GM12892 (cell line): Measurements from ENCODE around the gene FEM1C.

Experiments used
- POLR2A ChIP-seq: IDR thresholded peaks from 2 replicates; pipeline ENCODE4 v1.6.1; 2011; ENCODE audit warnings: low read depth, low read length, control low read depth
- POLR2AphosphoS5 ChIP-seq: IDR thresholded peaks from 2 replicates; pipeline ENCODE4 v1.6.1; 2011; ENCODE audit warnings: low read depth, low read length, control low read depth
- TAF1 ChIP-seq: IDR thresholded peaks from 2 replicates; pipeline ENCODE4 v1.6.1; 2011; ENCODE audit warnings: low read depth, mild to moderate bottlenecking, control low read depth, low read length, borderline replicate concordance

- TF ChIP-seq TAF1 (no peak), POLR2A (no peak), POLR2AphosphoS5 (no peak)
Measured at GRCh38 chr5:115490596-115490995, 54.0 kb downstream of the FEM1C start.
